Activated naive CD8-positive, alpha-beta T cell treated with anti-CD3 and anti-CD28 coated beads, Interleukin-2, amount 50 U/mL, for 16 hours (primary cell): Measurements from ENCODE around the gene SPRED3.
"Not testable (repeated sequence)": the region's sequence is repeated elsewhere in the genome, so short reads cannot be mapped to it uniquely, and the experiment has no call there.

Source experiments
- DNase-seq: peaks from one replicate; pipeline ENCODE4 v3.0.0-alpha.2; 2020; ENCODE audit warnings: low read depth, low spot score

Gene SPRED3, protein sequence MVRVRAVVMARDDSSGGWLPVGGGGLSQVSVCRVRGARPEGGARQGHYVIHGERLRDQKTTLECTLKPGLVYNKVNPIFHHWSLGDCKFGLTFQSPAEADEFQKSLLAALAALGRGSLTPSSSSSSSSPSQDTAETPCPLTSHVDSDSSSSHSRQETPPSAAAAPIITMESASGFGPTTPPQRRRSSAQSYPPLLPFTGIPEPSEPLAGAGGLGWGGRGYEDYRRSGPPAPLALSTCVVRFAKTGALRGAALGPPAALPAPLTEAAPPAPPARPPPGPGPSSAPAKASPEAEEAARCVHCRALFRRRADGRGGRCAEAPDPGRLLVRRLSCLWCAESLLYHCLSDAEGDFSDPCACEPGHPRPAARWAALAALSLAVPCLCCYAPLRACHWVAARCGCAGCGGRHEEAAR

DNA sequence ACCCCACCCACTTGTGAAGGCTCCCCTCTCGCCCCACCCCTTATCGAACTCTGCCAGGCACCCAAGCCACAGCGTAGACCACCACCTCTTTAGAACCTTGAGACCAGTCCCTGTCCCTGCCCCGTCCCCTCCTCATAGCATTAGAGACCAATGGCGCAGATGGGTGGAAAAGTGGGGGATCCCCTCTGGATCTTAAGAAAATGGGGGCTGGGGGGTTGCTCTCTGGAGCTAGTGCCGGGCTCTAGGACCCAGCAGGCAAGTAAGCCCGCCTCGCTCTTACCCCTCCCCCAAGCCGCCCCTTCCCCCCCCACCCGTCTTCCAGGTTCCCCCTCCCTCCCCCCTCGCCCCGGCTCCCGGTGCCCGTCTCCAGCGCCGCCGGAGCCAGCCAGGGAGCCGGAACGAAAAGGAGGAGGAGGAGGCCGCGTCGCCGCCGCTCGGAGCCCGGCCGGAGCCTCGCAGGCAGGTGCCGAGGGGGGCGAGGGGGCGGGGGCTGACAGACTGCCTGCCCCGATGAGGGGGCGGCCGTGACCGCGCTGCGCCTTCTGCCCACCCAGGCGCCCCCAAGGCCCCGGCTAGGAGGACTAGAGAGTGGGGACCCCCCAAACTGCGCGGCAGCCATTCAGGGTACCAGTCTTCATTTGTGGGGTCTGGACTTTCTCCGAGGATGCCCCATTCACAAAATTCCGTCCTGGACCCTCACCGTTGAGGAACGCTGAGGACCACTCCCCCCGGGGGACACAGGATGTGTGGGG lies at the start of gene SPRED3:
SPRED3 (plus strand) TSS at position 349 of the 752 bp plus-strand sequence. CDS start 1,606 bp downstream, outside the sequence.
- DNase-seq = no peak

DNA sequence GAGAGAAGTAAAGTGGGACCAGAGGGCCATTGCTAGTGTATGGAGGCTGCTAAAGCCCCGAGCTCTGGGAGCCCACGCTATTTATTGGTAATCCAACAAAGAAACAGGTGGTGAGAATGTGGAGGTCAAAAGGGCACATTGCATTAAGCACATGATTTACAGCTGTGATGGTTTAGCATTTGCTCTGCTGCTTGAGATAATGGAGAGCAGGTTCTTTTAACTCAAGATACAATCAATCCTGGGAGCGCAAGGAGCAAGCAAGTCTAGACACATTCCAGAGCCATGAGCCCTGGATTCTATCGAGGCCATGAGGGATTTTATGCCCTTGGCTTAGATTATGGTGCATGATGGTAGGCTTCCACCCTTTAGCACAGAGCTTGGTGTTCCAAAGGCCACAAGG lies 49.5 kb upstream of the SPRED3 start:
- DNase-seq = not testable (repeated sequence)

DNA sequence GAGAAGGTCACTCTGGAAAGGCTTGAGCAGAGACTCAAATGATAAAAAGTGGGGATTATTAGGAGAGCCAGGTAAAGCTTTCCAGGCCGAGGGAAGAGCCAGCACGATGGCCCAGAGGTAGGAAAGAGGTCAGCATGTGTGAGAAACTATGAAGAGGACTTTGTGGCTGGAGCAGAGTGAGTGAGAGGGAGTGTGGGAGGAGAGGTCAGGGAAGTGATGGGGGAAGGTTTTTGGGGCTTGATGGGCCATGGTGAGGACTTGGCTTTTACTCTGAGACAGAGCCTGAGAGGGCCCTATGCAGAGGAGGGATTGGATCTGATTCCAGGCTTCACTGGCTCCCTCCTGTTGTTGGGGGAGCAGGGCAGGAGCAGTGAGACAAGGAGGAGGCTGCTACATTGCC lies 47.6 kb upstream of the SPRED3 start:
- no peak for DNase-seq

DNA sequence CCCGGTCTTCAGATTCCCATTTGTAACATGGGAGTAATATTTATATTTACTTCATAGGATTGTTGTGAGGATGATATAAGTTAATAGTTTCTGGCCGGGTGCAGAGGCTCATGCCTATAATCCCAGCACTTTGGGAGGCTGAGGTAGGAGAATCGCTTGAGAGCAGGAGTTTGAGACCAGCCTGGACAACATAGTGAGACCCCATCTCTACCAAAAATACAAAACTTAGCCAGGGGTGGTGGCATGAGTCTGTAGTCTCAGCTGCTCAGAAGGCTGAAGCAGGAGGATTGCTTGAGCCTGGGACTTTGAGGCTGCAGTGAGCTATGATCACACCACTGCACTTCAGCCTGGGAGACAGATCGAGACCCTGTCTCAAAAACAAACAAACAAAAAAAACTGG lies 41.7 kb upstream of the SPRED3 start:
- no peak for DNase-seq

DNA sequence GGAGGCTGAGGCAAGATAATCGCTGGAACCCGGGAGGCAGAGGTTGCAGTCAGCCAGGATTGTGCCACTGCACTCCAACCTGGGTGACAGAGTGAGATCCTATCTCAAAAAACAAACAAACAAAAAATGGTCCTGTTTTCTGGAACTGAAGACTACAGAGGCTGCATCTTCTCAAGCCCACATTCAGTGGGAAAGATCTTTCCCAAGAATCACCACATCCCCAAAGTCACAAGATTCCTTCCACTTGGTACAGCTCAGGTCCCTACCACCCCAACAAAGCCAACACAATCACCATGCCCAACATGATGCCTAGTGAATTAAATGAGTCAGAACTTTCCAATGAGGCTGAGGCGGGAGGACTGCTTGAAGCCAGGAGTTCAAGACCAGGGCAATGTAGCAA lies 37.6 kb upstream of the SPRED3 start:
- no peak for DNase-seq

DNA sequence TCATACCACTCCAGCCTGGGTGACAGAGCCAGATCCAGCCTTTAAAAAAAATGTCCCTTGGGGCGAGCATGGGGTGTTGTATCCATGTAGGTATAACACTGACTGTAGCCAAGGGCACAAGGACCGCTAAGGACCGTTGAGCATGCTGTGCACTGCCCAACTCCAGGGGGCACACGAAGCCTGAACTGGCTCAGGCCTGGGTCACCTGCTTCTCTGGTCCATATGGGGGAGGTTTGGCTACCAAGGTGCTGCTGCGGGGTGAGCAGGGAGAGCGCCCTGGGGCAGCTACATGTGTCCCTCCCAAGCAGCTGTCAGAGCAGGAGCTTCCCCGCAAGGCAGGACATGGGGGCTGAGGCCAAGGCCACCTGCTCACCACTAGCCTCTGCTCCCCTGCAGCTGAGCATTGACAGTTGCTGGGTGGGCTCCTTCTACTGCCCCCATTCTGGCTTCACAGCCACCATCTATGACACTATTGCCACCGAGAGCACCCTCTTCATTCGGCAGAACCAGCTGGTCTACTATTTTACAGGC lies 36.6 kb upstream of the SPRED3 start:
- no peak for DNase-seq

DNA sequence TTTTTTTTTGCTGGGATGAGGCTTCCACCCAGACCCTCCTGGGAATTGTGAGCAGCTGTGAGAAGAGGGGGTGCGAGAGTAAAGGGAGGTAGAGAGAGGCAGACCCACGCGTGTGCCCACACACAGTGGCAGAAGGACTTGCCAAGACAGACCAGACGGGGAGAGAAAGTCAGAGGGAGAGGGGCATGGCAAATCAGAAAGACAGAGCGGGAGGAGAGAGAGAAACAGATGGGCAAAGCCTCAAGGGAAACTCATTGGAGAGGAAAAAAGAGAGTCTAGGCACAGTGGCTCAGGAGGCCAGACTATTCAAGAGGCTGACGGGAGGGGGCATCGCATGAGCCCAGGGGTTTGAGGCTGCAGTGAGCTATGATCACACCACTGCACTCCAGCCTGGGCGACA lies 35.9 kb upstream of the SPRED3 start:
- no peak for DNase-seq

DNA sequence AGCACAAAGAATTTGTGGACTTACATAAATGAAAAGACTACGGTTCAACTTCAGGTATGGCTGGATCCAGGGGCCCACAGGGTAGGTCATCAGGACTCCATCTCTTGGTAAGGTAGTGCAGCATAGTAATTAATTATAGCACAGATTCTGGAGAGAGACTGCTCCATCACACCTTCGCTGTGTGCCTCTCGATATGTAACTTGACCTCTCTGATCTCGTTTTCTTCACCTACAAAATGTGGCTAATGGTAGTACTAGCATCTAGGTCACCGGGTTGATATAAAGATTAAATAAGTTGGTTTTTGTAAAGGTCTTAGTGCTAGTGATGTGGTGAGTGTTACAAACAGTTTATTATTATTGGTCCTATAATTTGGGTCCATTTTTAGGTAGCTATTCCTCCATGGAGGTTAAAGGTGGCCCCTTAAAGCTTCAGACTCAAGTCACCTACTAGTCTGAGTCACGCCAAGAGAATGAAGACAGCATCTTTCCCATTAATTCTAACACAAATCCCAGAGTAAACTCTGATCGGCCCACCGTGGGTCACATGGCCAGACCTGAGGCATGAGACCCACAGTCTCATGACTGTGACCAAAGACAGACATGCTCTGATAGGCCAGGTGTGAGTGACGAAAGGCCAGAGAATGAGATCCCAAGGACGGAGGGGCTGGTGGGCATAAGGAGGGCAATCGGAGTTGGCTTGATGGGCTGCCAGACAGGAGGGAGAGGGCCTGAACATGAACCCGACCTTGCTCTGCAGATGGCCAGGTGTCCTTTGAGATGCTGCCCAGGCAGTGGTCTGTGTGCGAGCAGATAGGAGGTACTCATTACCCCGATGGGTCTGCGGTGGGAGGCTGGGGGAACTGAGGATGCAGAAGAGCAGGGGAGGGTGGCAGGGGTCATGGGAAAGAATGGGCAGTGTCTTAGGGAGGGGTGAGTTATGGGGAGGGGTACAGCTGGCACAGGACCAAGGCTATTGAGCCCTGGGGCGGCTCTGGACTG lies 32.5 kb upstream of the SPRED3 start:
- no peak for DNase-seq

DNA sequence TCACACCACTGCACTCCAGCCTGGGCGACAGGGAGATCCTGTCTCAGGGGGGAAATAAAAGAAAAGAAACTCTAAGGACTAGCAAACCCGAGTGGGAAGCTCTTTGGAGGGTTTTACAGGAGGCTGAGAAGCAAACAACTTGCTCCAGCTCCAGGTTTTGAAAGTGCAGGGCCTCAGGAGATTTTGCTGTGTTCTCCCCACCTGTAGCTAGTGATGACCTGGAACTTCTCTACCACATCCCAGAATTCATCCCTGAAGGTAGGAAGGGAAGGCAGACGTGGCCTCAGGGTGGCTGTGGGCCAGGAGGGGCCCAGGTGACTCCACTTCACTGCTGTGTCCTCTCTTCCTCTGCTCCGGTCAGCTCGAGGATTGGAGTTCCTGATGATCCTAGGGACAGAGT lies 30.4 kb upstream of the SPRED3 start:
- DNase-seq = no peak

DNA sequence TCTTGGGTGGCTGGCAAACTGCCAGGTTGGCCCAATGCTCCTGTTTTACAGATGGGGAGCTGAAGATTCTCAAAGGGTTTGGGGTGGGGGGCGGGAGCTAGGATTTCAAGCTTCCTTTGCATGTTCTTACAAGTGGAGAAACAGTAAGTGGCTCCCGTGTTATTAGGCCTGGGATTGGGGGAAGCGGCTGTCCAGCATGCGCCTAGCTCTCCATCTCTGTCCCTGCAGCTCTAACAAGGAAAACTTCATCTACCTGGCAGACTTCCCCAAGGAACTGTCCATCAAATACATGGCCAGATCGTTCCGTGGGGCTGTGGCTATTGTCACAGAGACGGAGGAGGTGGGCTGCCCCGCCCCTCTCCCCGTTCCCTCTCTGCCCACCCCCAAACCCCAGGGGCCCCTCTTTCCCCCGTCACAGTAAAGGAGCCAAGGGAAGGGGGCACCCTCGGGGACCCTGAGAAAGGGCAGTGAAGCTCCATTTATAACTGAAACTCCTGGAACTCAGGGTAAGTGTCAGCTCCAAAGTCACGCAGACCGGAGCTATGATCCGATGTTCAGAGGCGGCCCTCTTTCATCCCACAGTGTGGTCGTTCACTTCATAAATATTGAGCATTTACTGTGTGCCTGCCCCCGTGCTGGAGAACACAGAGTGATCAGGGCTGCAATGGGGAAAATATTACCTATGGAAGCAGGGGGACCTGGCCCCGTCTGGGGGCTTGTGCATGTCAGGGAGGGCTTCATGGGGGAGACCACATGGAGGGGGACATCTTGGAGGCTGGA lies 29.1 kb upstream of the SPRED3 start:
- DNase-seq = no peak

DNA sequence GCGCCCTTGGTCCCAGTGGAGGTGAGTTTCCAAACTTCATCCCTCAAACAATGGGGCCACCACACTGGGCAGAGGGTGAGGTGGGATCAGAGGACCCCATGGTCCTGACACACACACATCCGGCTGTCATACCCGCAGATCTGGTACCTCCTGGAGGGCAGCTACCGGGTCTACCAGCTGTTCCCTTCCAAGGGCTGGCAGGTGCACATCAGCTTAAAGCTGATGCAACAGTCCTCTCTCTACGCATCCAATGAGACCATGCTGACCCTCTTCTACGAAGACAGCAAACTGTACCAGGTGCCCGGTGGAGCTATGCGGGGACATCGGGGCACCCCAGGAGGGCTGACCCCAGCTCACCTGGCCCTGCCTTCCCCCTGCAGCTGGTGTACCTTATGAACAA lies 28.1 kb upstream of the SPRED3 start:
- no peak for DNase-seq

DNA sequence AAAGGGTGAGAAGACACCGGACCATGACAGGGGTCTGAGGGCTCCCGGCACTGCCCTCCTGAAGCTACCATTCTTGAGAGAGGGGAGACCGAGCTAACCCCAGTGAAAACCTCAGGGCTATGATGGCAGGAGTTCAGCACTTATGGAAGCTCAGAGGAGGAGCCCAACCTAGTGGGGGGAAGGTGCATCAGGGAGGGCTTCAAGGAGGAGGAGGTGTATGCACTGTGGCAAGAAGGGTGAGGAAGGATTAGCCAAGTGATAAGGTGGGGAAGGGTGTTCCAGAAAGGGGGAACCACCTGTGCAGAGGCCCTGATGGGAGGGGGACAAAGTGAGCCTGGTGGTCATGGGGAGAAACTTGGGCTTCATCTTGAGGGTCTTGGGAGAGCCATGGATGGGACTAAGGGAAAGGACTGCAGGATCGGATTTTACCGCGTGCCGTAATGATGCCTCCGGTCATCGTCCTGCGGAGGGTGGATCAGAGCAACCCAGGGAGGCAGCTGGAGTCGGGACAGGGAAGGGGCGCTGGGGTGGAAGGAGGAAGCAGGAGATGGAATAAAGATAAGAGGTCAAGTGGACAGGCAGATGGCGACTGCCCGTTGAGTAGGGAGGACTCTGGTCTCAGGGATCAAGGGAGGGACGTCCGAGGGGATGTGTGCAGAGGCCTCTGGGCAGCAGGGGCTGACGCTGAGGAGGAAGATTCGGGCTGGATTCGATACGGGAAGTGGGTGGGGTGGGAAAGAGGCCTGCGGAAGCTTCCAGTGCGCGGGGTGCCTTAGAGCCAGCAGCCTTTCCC lies 27.5 kb upstream of the SPRED3 start:
- DNase-seq = no peak

DNA sequence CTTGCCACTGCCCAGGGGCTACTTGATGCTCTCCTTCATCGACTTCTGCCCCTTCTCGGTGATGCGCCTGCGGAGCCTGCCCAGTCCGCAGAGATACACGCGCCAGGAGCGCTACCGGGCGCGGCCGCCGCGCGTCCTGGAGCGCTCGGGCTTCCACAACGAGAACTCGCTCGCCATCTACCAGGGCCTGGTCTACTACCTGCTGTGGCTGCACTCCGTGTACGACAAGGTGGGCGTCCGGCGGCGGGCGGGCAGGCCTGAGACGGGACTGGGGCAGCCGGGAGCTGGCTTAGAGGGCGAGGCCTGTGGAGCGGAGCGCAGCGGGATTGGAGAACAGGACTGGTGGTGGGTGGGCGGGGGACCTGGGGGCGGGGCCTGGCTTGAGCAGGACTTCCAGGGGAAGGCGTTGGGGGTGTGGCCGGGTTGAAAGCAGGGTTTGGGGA lies 26.8 kb upstream of the SPRED3 start:
- DNase-seq = peak; percentile 29

DNA sequence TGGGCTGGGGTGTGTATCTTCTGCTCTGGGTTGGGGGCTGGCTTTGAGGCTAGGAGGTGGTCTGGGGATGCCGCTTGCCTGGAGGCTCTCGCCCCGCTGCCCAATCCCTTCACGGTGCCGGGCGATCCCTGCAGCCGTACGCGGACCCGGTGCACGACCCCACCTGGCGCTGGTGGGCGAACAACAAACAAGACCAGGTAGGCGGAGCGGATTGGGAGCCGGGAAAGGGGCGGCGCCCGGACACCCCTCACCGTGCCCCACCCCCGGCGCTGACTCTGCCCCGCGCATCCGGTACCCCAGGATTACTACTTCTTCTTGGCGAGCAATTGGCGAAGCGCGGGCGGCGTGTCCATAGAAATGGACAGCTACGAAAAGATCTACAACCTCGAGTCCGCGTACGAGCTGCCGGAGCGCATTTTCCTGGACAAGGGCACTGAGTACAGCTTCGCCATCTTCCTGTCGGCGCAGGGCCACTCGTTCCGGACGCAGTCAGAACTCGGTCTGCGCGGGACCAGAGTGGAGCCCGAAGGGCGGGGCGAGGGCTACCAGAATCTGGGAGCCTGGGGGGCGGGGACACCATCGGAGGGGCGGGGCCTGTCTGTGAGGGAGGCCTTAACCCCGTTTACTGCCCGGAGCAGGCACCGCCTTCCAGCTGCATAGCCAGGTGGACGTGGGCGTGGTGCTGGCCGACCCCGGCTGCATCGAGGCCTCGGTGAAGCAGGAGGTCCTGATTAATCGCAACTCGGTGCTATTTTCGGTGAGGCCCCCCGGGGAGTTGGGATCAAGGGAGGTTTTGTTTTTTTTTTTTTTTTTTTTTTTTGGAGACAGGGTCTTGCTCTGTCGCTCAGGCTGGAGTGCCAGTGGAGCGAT lies 26.2 kb upstream of the SPRED3 start:
- peak; percentile 47 for DNase-seq

DNA sequence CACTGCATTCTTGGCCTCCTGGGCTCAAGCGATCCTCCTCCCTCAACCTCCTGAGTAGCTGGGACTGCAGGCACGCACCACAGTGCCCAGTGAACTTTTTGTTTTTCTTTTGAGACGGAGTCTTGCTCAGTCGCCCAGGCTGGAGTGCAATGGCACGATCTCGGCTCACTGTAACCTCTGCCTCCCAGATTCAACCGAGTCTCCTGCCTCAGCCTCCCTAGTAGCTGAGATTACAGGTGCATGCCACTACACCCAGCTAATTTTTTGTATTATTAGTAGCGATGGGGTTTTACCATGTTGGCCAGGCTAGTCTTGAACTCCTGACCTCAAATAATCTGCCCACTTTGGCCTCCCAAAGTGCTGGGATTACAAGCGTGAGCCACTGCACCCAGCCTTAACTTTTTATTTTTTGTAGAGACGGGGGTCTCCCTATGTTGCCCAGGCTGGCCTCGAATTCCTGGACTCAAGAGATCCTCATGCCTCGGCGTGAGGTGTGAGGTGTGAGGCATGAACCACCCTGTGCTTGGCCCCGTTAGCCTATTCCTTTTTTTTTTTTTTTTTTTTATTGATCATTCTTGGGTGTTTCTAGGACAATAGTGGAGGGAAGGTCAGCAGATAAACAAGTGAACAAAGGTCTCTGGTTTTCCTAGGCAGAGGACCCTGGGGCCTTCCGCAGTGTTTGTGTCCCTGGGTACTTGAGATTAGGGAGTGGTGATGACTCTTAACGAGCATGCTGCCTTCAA lies 25.4 kb upstream of the SPRED3 start:
- DNase-seq = not testable (repeated sequence)

DNA sequence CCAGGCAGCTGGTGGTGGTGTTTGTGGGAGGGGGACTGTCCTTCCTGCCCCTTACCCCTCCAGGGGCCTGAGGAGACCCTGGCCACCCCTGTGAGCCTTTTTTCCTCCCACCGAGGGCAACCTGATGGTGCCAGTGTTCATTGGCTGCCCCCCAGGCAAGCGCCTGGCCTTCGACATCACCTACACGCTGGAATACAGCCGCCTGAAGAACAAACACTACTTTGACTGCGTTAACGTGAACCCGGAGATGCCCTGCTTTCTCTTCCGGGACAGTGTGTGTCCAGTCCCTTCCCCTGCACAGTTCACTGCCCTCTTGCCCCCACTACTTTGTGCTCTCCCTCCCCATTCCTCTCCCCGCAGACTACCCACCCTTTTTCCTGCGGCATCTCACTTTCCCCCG lies 21.5 kb upstream of the SPRED3 start:
- DNase-seq = no peak

DNA sequence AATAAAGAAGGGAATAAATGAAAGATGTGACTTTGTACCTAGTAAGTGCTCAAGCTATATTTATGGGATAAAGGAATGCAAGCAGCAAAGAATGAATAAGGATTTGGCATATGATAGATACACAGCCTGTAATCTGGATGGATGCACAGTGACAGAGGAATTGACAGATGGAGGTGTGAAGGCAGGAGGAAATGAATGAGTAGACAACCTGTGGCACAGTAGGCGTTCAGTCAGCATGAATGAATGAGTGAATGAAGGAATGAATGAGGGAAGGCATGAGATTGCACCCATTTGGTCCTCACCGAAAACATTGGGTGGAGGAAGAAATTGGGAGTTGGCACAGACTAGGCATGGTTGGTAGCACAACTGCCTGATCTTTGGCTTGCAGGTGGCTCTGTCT lies 18.9 kb upstream of the SPRED3 start:
- DNase-seq = no peak

DNA sequence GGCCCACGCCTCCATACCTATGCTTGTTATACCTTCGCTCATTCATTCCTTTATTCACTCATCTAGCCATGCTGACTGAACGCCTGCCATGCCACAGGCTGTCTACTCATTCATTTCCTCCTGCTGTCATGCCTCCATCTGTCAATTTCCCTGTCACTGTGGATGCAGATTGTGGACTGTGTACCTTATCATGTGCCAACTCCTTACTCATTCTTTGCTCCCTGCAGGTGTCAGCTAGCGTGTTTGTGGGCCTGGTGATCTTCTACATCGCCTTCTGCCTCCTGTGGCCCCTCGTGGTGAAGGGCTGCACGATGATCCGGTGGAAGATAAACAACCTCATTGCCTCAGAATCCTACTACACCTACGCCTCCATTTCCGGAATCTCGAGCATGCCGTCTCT lies 18.2 kb upstream of the SPRED3 start:
- DNase-seq = no peak
